WTC11 (cell line): ENCODE data around the gene PPP1R16B. TPM values are rescaled to one million over a fixed set of nuclear protein-coding genes. Genes with fewer than 3 reads are reported as not detected.

Experiments used
- ATAC-seq: fragments of 200-7000 bp; cut with Tn5 transposase; 2 replicates; pipeline ENCODE4 v1.10.0; 2021; ENCODE audit warnings: mild to moderate bottlenecking, moderate library complexity
- CTCF ChIA-PET: fragments of 300-600 bp; sonication (Branson Sonifier 250); formaldehyde crosslinking; loops from one replicate; lab custom pipeline; 2021; ENCODE audit warnings: antibody characterized with exemption; lab: Charles Lee
- POLR2A ChIA-PET: fragments of 350-600 bp; sonication (Branson Sonifier 250); formaldehyde crosslinking; loops from one replicate; lab custom pipeline; 2021; ENCODE audit warnings: antibody characterized with exemption; lab: Charles Lee
- DNase-seq: peaks from one replicate; pipeline ENCODE4 v3.0.0; 2021; ENCODE audit warnings: low spot score
- H3K27ac Mint-ChIP-seq: 2 replicates; pipeline ENCODE4 v1.8.0; 2021; ENCODE audit warnings: mixed read lengths
- H3K27me3 Mint-ChIP-seq: 2 replicates; pipeline ENCODE4 v1.8.0; 2021; ENCODE audit warnings: low read depth, mild to moderate bottlenecking, moderate library complexity, mixed read lengths
- H3K36me3 Mint-ChIP-seq: 2 replicates; pipeline ENCODE4 v1.8.0; 2021; ENCODE audit warnings: mixed read lengths
- H3K4me1 Mint-ChIP-seq: 2 replicates; pipeline ENCODE4 v1.8.0; 2022; ENCODE audit warnings: mixed read lengths
- H3K4me3 Mint-ChIP-seq: 2 replicates; pipeline ENCODE4 v1.8.0; 2021; ENCODE audit warnings: mild to moderate bottlenecking, moderate library complexity, mixed read lengths
- H3K9me3 Mint-ChIP-seq: 2 replicates; pipeline ENCODE4 v1.8.0; 2021; ENCODE audit warnings: mixed read lengths
- CBFB ChIP-seq: sonication (generic); formaldehyde crosslinking; IDR thresholded peaks from 2 replicates; pipeline ENCODE4 v1.8.1; 2022; ENCODE audit warnings: mild to moderate bottlenecking, low read depth, missing genetic modification reagents
- GABPB1 ChIP-seq: sonication (generic); formaldehyde crosslinking; IDR thresholded peaks from 2 replicates; pipeline ENCODE4 v1.8.1; 2023; ENCODE audit warnings: mild to moderate bottlenecking, missing genetic modification reagents
- JAZF1 ChIP-seq: fragments of 250-450 bp; sonication (Bioruptor Pico); IDR thresholded peaks from 2 replicates; pipeline ENCODE4 v1.9.0; 2021; ENCODE audit warnings: moderate library complexity, mild to moderate bottlenecking, inconsistent platforms
- NFATC4 ChIP-seq: fragments of 250-450 bp; sonication (Bioruptor Pico); IDR thresholded peaks from 2 replicates; pipeline ENCODE4 v1.9.0; 2021; ENCODE audit warnings: mild to moderate bottlenecking
- SMAD3 ChIP-seq: sonication (generic); formaldehyde crosslinking; IDR thresholded peaks from 2 replicates; pipeline ENCODE4 v1.8.0; 2022; ENCODE audit warnings: missing genetic modification reagents, mild to moderate bottlenecking, borderline replicate concordance
- ZNF317 ChIP-seq: sonication (generic); formaldehyde crosslinking; IDR thresholded peaks from 2 replicates; pipeline ENCODE4 v1.8.1; 2023; ENCODE audit warnings: low read depth, mild to moderate bottlenecking, moderate library complexity, missing genetic modification reagents, borderline replicate concordance
- ZNF671 ChIP-seq: fragments of 250-450 bp; sonication (Bioruptor Pico); IDR thresholded peaks from 2 replicates; pipeline ENCODE4 v1.8.0; 2021; ENCODE audit warnings: mild to moderate bottlenecking
- total RNA-seq: library from RNA; stranded (reverse); gene quantifications from 3 replicates; pipeline ENCODE4 v1.2.3, GENCODE V29; 2021
- TF ChIP-seq, protein P1 (sequence below): fragments of 250-450 bp; sonication (Bioruptor Pico); conservative IDR thresholded peaks from 2 replicates; pipeline ENCODE4 v1.9.0; 2021; ENCODE audit warnings: mild to moderate bottlenecking
- TF ChIP-seq, protein P2 (sequence below): sonication (generic); formaldehyde crosslinking; IDR thresholded peaks from 2 replicates; pipeline ENCODE4 v1.8.1; 2023; ENCODE audit warnings: mild to moderate bottlenecking, moderate library complexity, missing genetic modification reagents
- TF ChIP-seq, protein P3 (sequence below): sonication (generic); formaldehyde crosslinking; IDR thresholded peaks from 2 replicates; pipeline ENCODE4 v1.8.1; 2023; ENCODE audit warnings: mild to moderate bottlenecking, missing genetic modification reagents, borderline replicate concordance
- TF ChIP-seq, protein P4 (sequence below): sonication (generic); formaldehyde crosslinking; IDR thresholded peaks from 2 replicates; pipeline ENCODE4 v1.8.1; 2023; ENCODE audit warnings: mild to moderate bottlenecking, missing genetic modification reagents
- TF ChIP-seq, protein P5 (sequence below): fragments of 250-450 bp; sonication (Bioruptor Pico); IDR thresholded peaks from 2 replicates; pipeline ENCODE4 v2.1.2; 2022; ENCODE audit warnings: mild to moderate bottlenecking, moderate library complexity
- TF ChIP-seq, protein P6 (sequence below): sonication (generic); formaldehyde crosslinking; IDR thresholded peaks from 2 replicates; pipeline ENCODE4 v1.8.1; 2022; ENCODE audit warnings: mild to moderate bottlenecking, missing genetic modification reagents, moderate library complexity, borderline replicate concordance
- TF ChIP-seq, protein P7 (sequence below): sonication (generic); formaldehyde crosslinking; IDR thresholded peaks from 2 replicates; pipeline ENCODE4 v1.8.0; 2022; ENCODE audit warnings: mild to moderate bottlenecking, missing genetic modification reagents
- TF ChIP-seq, protein P8 (sequence below): sonication (generic); formaldehyde crosslinking; IDR thresholded peaks from 2 replicates; pipeline ENCODE4 v1.8.0; 2022; ENCODE audit warnings: mild to moderate bottlenecking, missing genetic modification reagents

Gene PPP1R16B
- total RNA-seq, 1 experiment from 2014 or later, result 12.0 TPM

DNA sequence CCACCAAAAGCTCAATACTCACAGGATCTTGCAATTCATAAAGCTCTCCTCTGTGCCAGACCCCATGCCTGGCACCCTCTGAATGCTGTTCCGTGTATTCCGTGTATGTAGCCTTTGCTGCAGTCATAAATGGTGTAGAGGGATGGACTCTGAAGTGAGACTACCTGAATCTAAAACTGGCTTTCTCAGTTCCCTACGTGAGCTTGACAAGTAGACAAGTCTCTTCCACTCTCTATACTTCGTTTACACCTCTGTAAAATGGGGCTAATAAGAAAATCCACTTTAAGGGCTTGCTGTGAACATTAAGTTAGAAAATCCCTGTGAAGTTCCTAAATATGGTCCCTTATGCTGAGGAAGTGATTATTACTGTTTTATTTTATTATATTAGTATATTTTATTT, 31.5 kb downstream of the PPP1R16B start (continued):
- TF ChIP-seq, protein P1, sequence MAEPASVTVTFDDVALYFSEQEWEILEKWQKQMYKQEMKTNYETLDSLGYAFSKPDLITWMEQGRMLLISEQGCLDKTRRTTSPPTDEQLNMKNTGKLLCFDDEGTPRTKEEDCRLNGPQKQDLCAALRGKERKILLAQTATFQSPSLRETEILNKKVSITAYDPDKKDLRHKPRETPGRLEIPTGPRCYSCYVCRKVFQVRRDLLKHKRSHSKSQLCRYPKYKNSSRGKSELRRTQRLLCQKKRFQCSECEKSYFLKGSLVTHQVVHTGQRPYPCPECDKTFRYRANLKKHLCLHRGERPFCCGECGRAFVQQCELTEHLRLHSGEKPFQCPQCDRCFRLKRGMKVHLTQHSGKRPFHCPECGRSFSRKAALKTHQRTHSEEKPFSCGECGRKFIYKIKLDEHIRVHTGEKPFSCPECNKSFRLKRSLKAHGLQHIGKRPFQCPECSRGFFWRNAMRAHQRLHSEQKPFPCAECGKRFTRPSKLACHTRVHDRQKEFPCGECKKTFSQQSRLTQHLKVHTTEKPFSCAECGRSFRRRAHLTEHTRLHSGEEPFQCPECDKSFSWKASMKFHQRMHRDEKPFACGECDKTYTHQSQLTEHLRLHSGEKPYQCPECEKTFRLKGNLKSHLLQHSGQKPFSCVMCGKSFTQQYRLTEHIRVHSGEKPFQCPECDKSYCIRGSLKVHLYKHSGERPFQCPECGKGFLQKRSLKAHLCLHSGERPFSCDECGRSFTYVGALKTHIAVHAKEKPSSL (CRISPR knock-in tag), result no peak
- TF ChIP-seq GABPB1 (CRISPR knock-in tag), result no peak

DNA sequence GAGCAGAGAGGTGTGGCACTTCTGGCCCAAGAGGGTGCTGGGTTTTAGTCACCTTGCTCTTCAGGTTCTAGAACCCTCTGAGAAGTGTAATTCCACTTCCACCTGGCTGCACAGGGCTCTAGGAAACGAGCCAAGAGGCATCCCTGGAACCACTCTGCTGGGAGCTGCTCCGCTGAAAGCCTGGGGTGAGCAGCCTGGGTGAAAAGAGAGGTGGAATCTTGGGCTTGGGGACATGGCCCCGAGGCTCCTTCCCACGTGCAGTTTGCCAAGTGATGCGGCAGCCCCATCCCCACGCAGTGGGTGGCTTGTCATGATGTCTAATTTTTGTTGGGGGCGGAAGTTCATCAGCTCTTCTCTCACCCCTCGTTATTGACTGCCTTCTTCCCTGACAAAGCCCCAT, 32.8 kb downstream of the PPP1R16B start:
- ATAC-seq, result no peak
- Mint-ChIP-seq H3K27me3 (no peaks in the 10 kb centered on the region), H3K36me3 (peaks cover 4% of the 10 kb centered on the region; the same call in 1 of the 2 replicates), H3K4me3 (no peak overlapping the region), H3K27ac (no peak overlapping the region), H3K9me3 (no peaks in the 10 kb centered on the region), H3K4me1 (peaks cover 30% of the 10 kb centered on the region)
- ChIA-PET POLR2A (no interaction called here), CTCF (interaction anchor here (0.6 kb wide), 1 partner anchor 1560 kb away, joined by 4 read pairs; no protein-coding TSS in a partner anchor)
- no peak for DNase-seq
- TF ChIP-seq, protein P2, sequence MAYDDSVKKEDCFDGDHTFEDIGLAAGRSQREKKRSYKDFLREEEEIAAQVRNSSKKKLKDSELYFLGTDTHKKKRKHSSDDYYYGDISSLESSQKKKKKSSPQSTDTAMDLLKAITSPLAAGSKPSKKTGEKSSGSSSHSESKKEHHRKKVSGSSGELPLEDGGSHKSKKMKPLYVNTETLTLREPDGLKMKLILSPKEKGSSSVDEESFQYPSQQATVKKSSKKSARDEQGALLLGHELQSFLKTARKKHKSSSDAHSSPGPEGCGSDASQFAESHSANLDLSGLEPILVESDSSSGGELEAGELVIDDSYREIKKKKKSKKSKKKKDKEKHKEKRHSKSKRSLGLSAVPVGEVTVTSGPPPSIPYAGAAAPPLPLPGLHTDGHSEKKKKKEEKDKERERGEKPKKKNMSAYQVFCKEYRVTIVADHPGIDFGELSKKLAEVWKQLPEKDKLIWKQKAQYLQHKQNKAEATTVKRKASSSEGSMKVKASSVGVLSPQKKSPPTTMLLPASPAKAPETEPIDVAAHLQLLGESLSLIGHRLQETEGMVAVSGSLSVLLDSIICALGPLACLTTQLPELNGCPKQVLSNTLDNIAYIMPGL (CRISPR knock-in tag), result no peak
- TF ChIP-seq NFATC4 (CRISPR knock-in tag) (no peak), ZNF317 (CRISPR knock-in tag) (no peak), CBFB (CRISPR knock-in tag) (no peak), JAZF1 (no peak), ZNF671 (CRISPR knock-in tag) (no peak), SMAD3 (no peak), GABPB1 (CRISPR knock-in tag) (no peak)
- TF ChIP-seq, protein P3, sequence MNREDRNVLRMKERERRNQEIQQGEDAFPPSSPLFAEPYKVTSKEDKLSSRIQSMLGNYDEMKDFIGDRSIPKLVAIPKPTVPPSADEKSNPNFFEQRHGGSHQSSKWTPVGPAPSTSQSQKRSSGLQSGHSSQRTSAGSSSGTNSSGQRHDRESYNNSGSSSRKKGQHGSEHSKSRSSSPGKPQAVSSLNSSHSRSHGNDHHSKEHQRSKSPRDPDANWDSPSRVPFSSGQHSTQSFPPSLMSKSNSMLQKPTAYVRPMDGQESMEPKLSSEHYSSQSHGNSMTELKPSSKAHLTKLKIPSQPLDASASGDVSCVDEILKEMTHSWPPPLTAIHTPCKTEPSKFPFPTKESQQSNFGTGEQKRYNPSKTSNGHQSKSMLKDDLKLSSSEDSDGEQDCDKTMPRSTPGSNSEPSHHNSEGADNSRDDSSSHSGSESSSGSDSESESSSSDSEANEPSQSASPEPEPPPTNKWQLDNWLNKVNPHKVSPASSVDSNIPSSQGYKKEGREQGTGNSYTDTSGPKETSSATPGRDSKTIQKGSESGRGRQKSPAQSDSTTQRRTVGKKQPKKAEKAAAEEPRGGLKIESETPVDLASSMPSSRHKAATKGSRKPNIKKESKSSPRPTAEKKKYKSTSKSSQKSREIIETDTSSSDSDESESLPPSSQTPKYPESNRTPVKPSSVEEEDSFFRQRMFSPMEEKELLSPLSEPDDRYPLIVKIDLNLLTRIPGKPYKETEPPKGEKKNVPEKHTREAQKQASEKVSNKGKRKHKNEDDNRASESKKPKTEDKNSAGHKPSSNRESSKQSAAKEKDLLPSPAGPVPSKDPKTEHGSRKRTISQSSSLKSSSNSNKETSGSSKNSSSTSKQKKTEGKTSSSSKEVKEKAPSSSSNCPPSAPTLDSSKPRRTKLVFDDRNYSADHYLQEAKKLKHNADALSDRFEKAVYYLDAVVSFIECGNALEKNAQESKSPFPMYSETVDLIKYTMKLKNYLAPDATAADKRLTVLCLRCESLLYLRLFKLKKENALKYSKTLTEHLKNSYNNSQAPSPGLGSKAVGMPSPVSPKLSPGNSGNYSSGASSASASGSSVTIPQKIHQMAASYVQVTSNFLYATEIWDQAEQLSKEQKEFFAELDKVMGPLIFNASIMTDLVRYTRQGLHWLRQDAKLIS (CRISPR knock-in tag), result no peak
- TF ChIP-seq, protein P4, sequence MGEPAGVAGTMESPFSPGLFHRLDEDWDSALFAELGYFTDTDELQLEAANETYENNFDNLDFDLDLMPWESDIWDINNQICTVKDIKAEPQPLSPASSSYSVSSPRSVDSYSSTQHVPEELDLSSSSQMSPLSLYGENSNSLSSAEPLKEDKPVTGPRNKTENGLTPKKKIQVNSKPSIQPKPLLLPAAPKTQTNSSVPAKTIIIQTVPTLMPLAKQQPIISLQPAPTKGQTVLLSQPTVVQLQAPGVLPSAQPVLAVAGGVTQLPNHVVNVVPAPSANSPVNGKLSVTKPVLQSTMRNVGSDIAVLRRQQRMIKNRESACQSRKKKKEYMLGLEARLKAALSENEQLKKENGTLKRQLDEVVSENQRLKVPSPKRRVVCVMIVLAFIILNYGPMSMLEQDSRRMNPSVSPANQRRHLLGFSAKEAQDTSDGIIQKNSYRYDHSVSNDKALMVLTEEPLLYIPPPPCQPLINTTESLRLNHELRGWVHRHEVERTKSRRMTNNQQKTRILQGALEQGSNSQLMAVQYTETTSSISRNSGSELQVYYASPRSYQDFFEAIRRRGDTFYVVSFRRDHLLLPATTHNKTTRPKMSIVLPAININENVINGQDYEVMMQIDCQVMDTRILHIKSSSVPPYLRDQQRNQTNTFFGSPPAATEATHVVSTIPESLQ (CRISPR knock-in tag), result no peak
- TF ChIP-seq, protein P5, sequence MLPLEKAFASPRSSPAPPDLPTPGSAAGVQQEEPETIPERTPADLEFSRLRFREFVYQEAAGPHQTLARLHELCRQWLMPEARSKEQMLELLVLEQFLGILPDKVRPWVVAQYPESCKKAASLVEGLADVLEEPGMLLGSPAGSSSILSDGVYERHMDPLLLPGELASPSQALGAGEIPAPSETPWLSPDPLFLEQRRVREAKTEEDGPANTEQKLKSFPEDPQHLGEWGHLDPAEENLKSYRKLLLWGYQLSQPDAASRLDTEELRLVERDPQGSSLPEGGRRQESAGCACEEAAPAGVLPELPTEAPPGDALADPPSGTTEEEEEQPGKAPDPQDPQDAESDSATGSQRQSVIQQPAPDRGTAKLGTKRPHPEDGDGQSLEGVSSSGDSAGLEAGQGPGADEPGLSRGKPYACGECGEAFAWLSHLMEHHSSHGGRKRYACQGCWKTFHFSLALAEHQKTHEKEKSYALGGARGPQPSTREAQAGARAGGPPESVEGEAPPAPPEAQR (CRISPR knock-in tag), result no peak
- TF ChIP-seq, protein P6, sequence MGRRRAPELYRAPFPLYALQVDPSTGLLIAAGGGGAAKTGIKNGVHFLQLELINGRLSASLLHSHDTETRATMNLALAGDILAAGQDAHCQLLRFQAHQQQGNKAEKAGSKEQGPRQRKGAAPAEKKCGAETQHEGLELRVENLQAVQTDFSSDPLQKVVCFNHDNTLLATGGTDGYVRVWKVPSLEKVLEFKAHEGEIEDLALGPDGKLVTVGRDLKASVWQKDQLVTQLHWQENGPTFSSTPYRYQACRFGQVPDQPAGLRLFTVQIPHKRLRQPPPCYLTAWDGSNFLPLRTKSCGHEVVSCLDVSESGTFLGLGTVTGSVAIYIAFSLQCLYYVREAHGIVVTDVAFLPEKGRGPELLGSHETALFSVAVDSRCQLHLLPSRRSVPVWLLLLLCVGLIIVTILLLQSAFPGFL (CRISPR knock-in tag), result no peak
- TF ChIP-seq, protein P7, sequence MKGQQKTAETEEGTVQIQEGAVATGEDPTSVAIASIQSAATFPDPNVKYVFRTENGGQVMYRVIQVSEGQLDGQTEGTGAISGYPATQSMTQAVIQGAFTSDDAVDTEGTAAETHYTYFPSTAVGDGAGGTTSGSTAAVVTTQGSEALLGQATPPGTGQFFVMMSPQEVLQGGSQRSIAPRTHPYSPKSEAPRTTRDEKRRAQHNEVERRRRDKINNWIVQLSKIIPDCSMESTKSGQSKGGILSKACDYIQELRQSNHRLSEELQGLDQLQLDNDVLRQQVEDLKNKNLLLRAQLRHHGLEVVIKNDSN (CRISPR knock-in tag), result no peak
- TF ChIP-seq, protein P8, sequence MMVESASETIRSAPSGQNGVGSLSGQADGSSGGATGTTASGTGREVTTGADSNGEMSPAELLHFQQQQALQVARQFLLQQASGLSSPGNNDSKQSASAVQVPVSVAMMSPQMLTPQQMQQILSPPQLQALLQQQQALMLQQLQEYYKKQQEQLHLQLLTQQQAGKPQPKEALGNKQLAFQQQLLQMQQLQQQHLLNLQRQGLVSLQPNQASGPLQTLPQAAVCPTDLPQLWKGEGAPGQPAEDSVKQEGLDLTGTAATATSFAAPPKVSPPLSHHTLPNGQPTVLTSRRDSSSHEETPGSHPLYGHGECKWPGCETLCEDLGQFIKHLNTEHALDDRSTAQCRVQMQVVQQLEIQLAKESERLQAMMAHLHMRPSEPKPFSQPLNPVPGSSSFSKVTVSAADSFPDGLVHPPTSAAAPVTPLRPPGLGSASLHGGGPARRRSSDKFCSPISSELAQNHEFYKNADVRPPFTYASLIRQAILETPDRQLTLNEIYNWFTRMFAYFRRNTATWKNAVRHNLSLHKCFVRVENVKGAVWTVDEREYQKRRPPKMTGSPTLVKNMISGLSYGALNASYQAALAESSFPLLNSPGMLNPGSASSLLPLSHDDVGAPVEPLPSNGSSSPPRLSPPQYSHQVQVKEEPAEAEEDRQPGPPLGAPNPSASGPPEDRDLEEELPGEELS (CRISPR knock-in tag), result no peak
